ENCODE data around the gene FAM163B.

The FAM163B gene

DNA sequence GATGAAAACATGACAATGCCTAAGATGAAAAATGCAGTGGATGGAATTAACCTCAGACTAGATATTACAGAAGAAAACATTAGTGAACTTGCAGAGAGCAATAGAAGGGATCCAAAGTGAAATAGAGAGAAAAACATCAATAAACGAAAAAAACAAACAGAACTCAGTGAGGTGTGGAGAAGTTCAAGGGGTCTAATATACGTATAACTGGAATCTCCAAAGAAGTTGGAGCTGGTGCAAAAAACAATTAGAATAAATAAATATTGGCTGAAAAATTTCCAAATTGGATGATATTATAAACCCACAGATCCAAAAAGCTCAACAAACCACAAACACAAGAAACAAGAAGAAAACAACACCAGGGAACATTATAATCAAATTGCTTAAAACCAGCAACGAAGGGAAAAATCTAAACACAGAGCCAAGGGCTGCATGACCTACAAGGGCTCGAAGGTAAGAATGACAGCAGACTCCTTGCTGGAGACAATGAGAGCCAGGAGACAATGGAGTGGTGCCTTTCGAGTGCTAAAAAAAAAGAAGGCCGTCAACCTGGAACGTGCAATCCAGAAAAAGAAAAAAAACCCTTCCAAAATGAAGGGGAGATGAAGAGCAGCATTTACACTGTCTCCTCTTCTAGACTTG is 11.8 kb downstream of the FAM163B start:
- no peak for DNase-seq

DNA sequence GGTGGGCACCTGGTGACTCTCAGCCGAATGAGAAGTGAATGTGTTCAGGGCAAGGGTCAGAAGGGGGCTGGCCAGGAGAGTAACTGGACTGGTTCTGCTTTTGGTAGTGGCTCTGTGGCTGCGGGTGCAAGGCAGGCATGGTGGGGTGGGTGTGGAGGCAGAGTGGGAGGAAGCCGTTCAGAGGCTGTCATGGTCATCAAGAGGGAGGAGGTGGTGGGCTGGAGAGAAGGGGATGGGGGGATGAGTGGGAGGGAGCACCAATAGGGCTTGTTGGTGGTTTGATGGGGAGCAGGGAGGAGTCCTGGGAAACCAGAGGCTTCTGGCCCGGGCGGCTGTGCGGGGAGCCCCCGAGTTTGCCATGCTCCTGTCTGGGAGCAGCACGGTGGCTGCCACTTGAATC is 13.3 kb downstream of the FAM163B start:
- DNase-seq = no peak

DNA sequence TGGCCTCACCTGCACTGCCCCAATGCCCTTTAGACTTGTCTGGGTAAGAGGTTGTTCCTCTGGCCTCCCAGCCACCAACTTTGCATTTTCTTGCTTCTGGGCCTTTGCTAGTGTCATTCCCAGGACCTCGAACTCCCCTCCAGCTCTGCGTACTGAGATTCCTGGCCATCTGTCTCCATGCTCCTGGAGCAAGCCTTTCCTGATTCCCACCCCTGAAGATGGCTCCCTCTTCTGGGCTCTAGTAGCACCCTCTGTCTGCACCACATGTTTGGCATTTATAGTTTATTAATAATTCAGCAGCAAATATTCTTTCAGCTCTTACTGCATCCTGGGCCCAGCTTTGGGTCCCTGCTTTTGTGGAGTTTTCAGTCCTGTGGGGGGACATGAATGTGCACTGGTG is 14.9 kb downstream of the FAM163B start:
- DNase-seq = no peak

DNA sequence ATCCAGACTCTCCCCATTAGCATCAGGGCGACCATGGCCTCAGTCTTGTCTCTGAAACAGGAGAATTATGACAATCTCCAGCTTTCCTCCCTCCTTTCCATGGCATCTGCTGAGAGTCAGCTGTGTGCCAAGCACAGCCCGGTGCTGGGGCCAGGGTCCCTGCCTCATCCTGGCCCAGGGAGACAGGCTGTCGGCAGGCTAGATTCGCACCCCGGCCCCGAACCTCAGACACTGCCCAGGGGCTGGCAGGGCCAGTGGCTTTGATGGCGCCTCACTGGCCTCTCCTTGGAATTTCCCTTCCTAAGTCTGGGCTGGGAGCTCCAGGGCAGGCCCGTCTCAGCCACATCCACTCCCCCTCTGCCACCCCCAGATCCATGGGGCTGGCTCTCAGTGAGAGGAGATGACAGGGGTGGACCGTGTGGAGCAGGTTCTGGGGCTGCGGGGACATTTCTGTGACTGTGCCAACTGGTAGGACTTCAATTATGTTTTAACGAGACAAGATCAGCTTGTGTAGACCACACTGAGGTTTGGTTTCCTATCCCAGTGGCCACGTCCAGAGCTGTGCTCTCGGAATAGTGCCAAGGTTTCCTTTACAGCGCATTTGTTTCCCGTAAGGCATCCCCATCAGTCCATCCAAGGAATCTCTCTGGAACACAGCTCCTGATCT is 15.5 kb downstream of the FAM163B start:
- no peak for DNase-seq

DNA sequence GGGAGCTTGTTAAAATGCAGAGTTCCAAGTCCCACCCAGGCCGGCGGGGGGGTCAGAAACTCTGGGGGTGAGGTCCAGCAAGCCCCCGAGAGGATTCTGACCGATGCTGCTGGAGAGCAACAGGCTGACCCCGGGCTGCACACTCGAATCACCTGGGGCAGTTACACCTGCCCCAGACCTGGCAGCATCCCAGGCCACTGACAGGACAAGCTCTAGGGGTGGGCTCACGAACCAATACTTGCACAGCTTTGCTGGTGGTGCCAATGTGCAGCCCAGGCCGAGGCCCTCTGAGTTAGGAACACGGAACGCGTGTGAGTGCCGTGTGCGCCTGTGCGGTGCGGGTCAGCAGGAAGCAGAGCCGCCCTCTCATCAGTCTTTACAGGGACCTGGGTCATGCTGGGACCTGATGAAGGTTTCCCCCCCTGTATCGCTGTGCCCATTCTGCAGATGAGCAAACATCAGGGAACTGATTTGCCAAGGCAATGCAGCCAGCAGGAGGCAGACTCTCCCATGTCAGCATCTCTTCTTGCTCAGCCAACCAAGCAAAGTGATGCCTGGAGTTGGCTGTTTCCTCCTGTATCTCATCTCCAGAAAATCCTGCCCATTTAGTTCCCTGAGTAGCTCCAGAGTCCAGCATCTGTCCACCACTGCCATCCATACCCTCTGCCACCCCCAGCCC is 16.3 kb downstream of the FAM163B start:
- no peak for DNase-seq

DNA sequence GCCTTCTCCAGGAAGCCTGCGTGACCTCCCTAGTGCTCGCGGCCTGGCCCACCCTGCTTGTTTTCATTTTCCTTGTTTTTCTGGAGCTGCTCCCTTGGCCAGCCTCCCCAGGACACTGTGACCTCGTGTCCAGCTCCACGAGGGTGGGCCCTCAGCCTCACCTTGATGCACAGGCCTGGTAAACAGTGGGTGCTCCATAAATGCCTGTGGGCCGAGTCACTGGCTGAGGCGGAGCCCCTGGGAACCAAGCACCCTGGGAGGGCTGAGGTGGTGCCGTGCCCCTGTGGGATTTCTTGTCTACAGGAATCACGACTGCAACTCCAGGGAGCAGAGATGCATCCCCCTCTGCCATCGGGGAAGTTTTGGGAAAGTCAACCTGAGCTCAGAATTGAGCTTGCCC is 17.2 kb downstream of the FAM163B start:
- DNase-seq = no peak

DNA sequence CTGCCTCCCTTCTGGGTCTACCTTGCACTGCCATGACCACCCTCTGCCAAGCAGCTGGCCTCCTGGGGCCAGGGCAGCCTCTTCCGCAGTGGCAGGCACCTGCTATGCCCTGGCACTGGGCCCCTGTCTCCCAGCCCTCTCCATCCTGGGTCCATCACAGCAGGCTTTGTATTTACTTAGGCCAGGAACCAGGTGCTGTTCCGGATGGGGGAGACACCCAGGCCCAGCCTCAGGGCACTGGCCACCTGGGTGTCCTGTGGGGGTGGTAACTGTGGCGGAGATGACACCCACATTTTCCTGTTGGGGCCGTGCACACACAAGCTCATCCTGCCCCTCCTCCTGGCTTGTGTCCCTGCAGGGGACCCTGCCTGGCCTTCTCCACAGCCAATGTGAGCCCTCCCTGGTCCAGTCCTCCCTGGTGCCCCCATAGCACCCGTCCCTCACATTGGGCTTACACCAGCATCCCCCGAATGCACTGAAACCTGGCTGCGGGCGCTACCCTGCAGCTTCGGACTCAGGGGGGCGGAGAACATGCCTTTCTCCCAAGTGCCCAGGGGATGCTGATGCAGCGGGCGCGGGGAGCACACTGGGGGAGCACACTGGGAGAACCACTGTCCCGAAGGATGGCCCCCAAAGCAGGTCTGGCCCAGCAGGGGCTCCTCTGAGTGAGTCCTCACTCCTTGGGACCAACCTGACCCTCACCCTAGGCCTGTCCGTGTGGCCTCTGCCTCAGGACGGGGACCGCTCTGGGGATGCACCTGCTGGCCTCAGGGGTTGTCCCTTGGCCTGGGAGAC is 17.9 kb downstream of the FAM163B start:
- DNase-seq = no peak

DNA sequence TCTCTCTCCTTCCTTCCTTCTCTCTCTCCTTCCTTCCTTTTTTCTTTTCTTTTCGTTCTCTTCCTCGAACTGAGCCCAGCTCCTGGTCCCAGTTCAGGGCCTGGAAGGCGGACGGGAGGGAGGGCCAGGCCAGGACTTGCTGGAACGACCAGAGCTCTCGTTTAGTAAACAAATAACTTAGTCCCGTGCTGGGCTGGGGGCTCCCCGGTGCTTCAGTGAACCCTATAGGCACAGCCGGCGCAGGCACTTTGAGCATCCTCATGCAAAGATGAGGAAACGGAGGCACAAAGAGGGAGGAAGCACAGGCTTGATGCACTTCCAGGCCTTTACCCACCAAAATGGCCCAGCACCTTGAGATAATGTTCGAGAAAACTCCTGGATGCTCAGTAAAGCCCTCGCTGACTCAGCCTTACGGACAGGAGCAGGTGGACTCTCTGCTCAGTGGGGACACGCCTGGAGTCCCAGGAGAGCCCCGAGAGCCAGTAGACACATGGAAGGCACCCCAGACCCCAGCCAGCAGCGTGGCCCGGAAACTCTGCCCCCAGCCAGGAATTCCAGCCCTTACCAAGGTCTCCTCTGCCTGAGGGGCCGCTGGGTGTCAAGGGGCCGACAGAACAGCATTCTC is 18.8 kb downstream of the FAM163B start:
- DNase-seq = no peak

DNA sequence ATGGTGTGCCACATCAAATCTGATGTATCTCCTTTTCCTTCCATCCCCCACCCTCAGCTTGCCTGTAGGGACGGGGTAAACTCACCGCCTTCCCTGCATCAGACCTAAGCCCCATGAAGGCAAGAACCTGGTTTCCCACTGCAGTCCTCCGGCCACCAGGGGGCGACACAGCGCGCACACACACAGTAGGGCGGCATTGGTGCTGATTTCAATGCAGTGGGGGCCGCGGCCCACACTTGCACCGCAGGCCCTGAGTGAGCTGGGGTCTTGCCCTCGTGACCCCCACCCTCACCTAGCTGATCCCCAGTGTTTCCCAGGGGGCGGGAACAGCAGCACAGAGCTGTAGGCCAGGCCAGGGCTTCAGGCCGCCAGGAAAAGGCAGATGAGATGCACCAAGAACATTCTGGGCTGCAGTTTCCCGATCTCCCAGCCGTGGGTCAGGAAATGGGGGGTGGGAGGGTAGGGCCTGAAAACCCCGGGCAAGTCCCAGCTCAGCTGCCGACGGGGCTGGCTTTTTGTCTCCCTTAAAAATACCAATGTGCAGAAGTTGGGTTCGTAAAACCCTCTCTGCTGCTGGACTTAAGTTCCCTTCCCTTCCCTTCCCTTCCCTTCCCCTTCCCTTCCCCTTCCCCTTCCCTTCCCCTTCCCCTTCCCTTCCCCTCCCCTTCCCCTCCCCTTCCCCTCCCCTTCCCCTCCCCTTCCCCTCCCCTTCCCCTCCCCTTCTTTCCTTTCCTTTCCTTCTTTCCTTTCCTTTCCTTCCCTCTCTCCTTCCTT is 19.5 kb downstream of the FAM163B start:
- DNase-seq = peak; percentile 43 to 45

DNA sequence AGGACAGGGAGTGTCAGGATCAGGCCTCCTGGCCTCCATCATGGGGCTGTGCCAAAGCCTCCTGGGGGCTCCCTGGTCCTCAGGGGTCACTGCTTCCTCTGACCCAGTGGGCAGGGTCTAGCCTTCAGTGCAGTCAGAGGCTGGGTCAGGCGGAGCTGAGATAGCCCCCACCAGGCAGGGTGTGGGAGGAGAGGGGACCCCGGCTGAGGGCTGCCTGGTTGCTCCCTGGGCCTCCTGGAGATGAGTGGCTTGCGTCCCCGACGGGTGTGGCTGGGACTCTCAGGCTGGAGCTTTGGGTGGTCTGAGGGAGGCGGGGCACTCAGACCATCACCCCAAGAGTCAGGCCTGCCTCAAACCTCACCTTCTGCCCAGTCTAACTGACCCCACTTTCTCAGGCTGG is 21.7 kb downstream of the FAM163B start:
- no peak for DNase-seq

DNA sequence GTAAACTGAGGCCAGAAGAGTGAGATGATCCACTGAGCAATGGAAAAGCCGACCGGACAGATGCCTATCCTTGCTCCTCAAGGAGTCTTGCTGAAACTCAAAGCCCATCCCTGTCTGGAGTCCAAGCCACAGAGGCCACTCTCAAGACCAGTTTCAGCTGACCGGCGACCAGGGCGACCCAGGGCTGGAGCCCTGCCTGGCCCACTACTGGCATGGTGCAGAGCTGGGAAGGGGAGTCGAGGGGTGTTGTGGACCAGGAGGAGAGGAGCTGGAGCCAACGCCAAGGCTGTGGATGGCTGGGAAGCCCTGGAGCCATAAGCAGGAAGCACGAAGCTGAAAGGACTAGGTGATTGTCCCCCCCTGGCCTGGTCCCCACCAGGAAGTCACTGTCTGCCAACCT is 22.1 kb downstream of the FAM163B start:
- DNase-seq = no peak

DNA sequence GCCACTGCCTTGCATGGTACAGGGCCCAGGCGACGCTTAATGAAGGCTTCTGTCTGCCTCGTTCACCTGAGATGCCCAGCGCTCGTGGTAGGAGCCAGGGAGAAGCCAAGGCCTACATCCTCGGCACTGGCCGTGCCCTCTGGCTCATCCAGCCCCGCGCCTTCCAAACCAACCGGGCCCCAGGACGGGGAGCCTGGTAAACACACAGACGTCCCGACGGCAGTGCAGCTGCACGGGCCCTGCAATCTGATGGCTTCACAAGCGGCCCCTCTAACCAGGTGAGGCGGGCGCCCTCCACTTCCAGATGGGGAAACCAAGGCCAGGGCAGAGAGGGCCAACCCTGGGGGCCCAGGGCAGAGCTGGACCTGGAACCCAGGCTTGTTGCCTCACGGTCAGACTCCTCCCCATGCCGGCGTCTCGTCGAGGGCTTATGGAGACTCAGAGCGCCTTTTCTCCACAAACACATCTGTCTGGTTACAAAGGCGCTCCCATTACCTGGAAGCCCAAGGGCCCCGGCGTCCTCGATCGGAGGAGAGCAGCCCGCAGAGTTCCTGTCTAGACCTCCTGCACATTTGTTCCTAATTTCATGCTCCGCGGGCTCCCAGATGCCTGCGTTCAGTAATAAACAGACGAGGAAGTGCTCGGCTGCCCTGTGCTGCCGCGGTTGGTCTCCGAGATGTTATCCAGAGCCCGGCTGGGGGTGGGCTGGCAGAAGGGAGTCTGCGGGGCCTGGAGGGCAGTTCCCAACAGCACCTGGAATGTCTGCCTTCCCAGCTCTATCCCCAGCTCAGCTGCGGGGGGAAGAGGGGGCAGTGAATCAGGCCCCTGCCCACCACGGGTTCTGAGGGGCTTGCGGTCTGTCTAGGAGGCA is 23.5 kb downstream of the FAM163B start:
- no peak for DNase-seq

DNA sequence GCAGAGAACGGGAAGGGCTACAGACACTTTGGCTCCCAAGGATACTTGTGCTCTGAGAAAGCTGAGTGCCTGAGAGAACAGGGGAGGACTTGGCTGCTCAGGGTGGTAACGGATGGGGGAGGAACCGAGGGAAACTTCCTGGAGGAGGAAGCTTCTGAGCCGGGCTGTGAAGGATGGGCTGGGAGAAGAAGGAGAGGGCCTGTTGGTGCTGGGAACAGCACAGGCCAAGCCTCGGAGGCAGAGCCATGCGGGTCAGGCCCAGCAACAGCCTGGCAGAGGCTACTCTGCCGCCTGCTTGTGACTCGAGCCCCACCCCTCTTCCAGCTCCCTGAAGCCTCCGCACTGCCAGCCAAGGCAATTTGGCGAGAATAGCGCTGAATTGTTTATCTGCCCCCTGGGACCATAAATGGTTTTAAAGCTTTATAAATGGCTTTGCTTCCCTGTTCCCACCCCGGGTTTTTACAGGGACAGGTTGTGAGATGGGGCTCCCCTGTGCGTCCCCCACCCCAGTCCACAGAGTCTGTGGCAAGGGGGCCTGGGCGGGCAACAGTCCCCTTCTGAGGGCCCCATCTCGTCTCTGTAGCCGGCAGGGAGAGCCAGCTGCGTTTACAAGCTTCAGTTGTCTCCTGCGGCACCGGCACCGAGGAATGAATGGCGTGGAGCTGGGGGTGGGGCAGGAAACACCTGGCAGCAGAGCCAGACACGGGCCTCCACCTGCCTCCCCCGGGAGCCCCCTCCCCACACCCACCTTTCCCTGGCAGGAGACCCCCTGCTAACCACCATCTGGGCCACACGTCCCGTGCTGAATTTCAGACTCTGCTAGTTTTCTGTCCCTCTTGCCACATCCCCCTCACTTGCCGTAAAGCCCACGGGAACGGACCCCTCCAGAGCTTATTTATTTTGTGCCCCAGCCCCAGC is 24.4 kb downstream of the FAM163B start:
- no peak for DNase-seq

DNA sequence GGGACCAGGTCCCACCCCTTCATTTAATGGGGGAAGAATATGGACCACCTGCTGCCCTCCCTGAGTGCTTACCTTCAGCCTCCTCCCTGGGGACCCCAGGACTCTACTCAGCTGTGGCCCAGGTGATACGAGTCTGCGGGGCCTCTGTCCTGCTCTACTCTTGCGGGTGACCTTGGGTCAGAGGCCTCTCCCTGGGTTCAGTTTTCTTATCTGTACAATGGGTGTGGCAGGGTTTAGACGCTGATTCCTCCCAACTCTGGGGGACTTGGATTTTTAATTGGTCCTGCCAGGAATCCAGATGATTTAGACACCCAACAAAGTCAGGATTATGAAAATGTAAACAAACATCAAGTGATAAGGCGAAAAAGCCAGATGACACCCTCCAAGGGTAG is 25.0 kb downstream of the FAM163B start:
- no peak for DNase-seq

DNA sequence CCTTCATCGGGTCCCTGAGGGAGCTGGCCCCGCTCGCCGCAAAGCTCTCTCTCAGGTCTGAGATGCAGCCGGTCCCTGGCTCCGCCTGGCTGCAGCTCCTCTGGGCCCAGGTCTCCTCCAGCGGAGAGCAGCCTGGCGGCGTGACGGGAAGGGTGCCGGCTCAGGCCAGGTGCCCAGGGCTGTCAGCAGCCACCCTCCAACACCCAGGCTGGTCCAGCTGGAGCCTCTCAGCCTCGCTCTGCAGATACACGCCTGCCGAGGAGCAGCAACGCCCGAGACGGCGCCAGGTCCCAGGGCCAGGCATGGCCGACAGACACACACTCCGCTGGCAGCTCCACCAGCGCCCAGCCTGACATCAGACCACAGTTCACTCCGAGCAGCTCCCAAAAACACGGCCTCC is 25.6 kb downstream of the FAM163B start:
- DNase-seq = no peak

DNA sequence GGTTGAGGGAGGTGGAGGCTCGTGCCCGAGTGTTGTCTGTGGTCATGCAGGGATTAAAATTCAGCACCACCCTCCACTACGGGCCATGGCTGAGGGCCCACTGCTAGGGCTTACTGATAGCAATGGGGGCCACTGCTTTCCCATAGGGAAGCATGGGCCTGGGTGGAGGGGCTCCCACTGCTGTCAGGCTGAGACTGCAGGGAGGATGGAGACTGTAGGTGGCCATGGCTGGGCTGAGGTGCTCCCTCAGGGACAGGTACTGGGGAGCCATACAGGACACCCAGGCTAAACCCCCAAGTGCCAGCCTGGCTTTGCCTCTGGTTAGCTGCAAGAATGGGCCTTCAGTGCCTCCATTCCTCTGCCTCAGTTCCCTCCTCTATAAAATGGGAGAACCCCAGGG is 26.1 kb downstream of the FAM163B start:
- DNase-seq = no peak

DNA sequence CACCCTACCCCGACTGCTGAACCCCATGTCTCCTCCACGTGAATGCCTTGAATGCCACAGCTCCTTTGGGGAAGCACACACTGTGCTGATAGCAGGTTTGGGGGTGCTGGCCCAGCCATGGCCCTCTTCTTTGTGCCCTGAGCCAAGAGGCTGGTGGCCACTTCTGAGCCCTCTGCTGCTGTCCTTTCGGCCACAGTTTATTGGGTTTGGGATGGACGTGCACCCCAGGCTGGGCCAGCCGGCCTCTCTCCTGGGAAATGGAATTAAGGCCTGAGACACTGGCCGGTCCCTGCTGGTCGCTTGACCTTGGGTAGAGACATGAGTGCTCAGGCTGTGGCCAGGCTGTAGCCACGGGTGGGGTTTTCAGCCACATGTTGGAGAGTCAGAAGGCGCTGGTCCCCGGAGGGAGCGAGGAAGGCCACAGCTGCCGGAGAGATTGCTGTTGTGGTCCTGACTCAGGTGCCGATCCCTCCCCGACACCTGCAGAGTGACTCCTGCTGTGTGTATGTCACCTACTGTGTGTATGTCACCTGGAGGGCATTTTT is 26.6 kb downstream of the FAM163B start:
- DNase-seq = no peak

DNA sequence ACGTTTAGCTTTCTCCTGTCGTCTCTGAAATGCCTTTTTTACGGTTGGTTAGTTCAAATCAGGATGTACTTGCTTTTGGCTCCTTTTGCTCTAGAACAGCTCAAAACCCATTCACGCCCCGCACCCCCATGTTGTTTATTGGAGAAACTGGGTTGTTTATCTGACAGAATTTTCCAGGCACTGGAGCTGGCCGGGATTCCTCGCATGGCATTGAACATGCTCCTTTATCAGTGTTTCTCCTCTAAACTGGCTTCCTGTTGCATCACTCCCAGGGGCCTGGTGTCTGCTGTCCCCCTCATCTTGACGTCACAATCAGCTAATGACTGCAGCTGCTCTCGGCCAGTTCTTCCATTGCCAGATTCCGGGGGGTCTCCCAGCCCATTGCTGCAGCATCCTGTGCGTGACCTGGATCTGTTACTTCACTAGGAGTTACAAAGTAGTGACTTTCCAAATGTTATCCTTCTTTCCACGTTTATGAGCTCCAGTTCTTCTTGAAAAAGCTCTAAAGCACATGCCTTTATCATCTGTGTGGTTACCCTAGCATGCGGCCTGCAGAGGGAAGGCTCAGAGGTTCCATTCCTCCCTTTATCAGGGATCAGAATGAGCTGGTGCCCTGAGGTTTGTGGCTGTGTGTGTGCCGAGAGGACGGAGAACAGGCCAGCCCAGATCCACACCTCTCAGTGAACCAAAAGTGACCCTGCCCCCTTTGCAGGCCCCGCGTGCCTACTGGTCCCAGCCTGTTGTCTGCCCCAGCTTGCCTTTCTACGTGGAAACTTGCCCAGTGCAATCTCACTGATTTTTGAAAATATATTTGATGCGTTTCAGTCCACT is 27.5 kb downstream of the FAM163B start:
- no peak for DNase-seq

DNA sequence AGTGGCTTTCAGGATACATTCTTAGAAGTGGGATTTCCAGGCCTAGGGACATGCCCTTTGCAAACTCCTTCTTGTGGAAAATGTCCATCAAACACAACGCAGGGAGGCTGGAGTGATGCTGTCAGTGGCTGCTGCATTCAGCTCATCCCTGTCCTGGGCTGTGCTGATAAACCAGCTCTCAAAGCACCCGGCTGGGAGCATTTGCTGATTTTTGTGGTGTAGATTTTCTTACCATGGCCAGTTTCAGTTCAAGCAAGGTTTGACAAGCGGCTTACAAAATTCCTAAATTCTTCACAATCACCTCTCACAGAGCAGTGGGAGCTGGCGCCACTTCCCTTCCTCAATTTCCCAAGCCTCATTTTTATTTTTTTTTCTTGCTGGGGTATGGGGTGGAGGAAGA is 28.2 kb downstream of the FAM163B start:
- DNase-seq = no peak

Measured in activated CD4-positive, alpha-beta T cell treated with anti-CD3 and anti-CD28 coated beads for 4 hours (primary cell).